Measurements from ENCODE around the gene GORASP1. TPM values are rescaled to one million over a fixed set of nuclear protein-coding genes. Genes with fewer than 3 reads are reported as not detected.
A peak's percentile ranks its signal among the peaks of the same experiment; 100 is the strongest.

Gene GORASP1
- total RNA-seq, 1 experiment from 2014 or later = 58.6 TPM

- Mint-ChIP-seq H3K9me3 (ENCODE audit: low read depth, unreplicated experiment) (no peaks in the 10 kb centered on the region), H3K4me3 (ENCODE audit: low read depth, unreplicated experiment) (peak overlapping the region; percentile 94), H3K36me3 (ENCODE audit: insufficient read depth, unreplicated experiment) (peaks cover 20% of the 10 kb centered on the region), H3K27me3 (ENCODE audit: unreplicated experiment) (peaks cover 8% of the 10 kb centered on the region), H3K27ac (ENCODE audit: unreplicated experiment) (peak overlapping the region; percentile 99), H3K4me1 (ENCODE audit: low read depth, unreplicated experiment) (peaks cover 13% of the 10 kb centered on the region)
- DNase-seq = no peak
- TF ChIP-seq, protein P1, sequence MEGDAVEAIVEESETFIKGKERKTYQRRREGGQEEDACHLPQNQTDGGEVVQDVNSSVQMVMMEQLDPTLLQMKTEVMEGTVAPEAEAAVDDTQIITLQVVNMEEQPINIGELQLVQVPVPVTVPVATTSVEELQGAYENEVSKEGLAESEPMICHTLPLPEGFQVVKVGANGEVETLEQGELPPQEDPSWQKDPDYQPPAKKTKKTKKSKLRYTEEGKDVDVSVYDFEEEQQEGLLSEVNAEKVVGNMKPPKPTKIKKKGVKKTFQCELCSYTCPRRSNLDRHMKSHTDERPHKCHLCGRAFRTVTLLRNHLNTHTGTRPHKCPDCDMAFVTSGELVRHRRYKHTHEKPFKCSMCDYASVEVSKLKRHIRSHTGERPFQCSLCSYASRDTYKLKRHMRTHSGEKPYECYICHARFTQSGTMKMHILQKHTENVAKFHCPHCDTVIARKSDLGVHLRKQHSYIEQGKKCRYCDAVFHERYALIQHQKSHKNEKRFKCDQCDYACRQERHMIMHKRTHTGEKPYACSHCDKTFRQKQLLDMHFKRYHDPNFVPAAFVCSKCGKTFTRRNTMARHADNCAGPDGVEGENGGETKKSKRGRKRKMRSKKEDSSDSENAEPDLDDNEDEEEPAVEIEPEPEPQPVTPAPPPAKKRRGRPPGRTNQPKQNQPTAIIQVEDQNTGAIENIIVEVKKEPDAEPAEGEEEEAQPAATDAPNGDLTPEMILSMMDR (IDR thresholded peaks at IDR 0.05; ENCODE audit: unreplicated experiment) = no peak
- no TSS peak for BruUV-seq (replicated peaks)
- intact Hi-C loops (cut with micrococcal nuclease; ENCODE audit: unreplicated experiment) = no loop called here
- CTCF ChIA-PET = no interaction called here
These were observed 54.8 kb downstream of the GORASP1 start for GRCh38 chr3:39052583-39052982.

GRCh38 chr3:39051649-39052561, 55.5 kb downstream of the GORASP1 start, which contains the start of the genes SCN11A and WDR48:
Gene SCN11A, minus strand, starts transcription at chr3:39051944. Its CDS starts 101,582 bp downstream, at chr3:38950362.
Gene WDR48, plus strand, starts transcription at chr3:39052016. Its CDS starts 10 bp downstream, at chr3:39052026.
- H3K27ac Mint-ChIP-seq (ENCODE audit: unreplicated experiment) = peak within 1 kb of the TSS; percentile 99
- H3K9me3 Mint-ChIP-seq (ENCODE audit: low read depth, unreplicated experiment) = no peaks in the 10 kb centered on the region
- CTCF ChIA-PET = no interaction called here
- TF ChIP-seq, protein P1 (IDR thresholded peaks at IDR 0.05; ENCODE audit: unreplicated experiment) = no peak
- peak within 1 kb of the TSS; percentile 94 for H3K4me3 Mint-ChIP-seq (ENCODE audit: low read depth, unreplicated experiment)
- H3K27me3 Mint-ChIP-seq (ENCODE audit: unreplicated experiment) = peaks cover 8% of the 10 kb centered on the region
- H3K36me3 Mint-ChIP-seq (ENCODE audit: insufficient read depth, unreplicated experiment) = peaks cover 20% of the 10 kb centered on the region
- BruUV-seq (replicated peaks) = no TSS peak
- peaks cover 13% of the 10 kb centered on the region for H3K4me1 Mint-ChIP-seq (ENCODE audit: low read depth, unreplicated experiment)
- intact Hi-C loops (cut with micrococcal nuclease; ENCODE audit: unreplicated experiment) = no loop called here
- peak; percentile 90 for DNase-seq

- no peak overlapping the region for H3K4me3 Mint-ChIP-seq (ENCODE audit: low read depth, unreplicated experiment)
- peaks cover 8% of the 10 kb centered on the region for H3K27me3 Mint-ChIP-seq (ENCODE audit: unreplicated experiment)
- CTCF ChIA-PET = no interaction called here
- TF ChIP-seq, protein P1 (IDR thresholded peaks at IDR 0.05; ENCODE audit: unreplicated experiment) = no peak
- H3K4me1 Mint-ChIP-seq (ENCODE audit: low read depth, unreplicated experiment) = peaks cover 7% of the 10 kb centered on the region
- intact Hi-C loops (cut with micrococcal nuclease; ENCODE audit: unreplicated experiment) = no loop called here
- H3K27ac Mint-ChIP-seq (ENCODE audit: unreplicated experiment) = no peak overlapping the region
- no peaks in the 10 kb centered on the region for H3K9me3 Mint-ChIP-seq (ENCODE audit: low read depth, unreplicated experiment)
- peaks cover 20% of the 10 kb centered on the region for H3K36me3 Mint-ChIP-seq (ENCODE audit: insufficient read depth, unreplicated experiment)
- no peak for DNase-seq
- no TSS peak for BruUV-seq (replicated peaks)
These were observed 57.4 kb downstream of the GORASP1 start for GRCh38 chr3:39050029-39050428.

Small RNA genes within 50 kb of the gene (microRNA-seq; reads per million reads assigned to microRNA genes)
- not detected for gene MIR6822

Other genes starting within 250 kb of the GORASP1 start
- gene SCN11A, start 55.7 kb downstream of the GORASP1 start, total RNA-seq (2022) = 0.09 TPM in 1 of 2 replicates, not detected in the other
- 30.7 and 34.1 TPM in 2 replicates for gene WDR48, start 55.6 kb downstream of the GORASP1 start, total RNA-seq (2022)
- 8.1 and 9.1 TPM in 2 replicates for gene TTC21A, start 53 bp upstream of the GORASP1 start, total RNA-seq (2022)
- gene CSRNP1, start 46.0 kb upstream of the GORASP1 start, total RNA-seq (2022) = 12.6 and 13.4 TPM in 2 replicates
- not detected in 2 replicates for gene XIRP1, start 85.0 kb upstream of the GORASP1 start, total RNA-seq (2022)
- not detected in 2 replicates for gene CX3CR1, start 172.4 kb upstream of the GORASP1 start, total RNA-seq (2022)
- gene CCR8, start 222.1 kb upstream of the GORASP1 start, total RNA-seq (2022) = not detected in 2 replicates